Measurements from ENCODE around the gene PNPLA7. TPM values are rescaled to one million over a fixed set of nuclear protein-coding genes. Genes with fewer than 3 reads are reported as not detected.
A peak's percentile ranks its signal among the peaks of the same experiment; 100 is the strongest.

Gene PNPLA7
- total RNA-seq, 1 experiment from 2014 or later = 1.8 TPM

DNA sequence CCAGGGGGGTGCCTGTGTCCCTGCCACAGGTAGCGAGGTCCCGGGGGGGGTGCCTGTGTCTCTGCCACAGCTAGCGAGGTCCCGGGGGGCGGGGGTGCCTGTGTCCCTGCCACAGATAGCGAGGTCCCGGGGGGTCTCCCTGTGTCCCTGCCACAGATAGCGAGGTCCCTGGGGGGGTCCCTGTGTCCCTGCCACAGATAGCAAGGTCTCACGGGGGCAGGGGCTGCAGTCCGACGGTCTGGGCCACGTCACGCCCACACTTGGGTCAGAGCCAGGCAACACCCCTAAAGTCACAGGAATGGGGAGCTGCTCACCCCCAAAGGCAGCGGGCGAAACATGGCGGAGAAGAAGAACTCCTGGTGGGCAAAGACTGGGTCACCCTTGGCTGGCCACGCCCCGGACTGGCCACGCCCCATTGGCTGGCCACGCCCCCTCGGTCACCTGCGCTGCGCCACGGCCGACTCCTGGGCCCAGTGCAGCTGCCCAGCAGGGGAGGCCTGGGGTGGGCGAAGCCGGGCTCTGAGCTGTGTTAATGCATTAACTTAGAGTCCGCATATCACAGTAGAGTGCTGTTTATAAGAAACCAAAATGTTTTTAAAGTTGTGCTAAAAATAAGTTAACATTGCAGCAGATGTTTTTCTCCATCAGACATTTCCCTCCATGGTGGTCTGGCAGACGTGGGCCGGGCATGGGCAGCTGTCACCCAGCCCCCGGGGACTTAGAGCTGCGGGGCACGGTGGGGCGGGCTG, 120.1 kb downstream of the PNPLA7 start:
- TF ChIP-seq POLR2AphosphoS5 (IDR thresholded peaks at IDR 0.05; ENCODE audit: low read depth, low read length) = peak; percentile 43
- TF ChIP-seq EZH2phosphoT487 (IDR thresholded peaks at IDR 0.05; ENCODE audit: borderline replicate concordance) = no peak

DNA sequence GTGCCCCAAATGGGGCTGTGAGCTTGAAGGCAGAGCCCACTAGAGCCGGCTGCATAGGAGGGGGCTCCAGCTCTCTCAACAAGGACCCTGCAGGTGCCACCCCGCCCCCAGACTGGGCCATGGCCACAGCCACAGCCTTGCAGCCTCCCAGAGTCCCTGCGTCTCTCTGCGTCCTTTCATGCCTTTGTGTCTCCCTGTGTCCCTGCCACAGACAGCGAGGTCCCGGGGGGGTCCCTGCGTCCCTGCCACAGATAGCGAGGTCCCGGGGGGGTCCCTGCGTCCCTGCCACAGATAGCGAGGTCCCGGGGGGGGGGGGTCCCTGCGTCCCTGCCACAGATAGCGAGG, 120.7 kb downstream of the PNPLA7 start:
- ATAC-seq = no peak
- CTCF ChIA-PET = no interaction called here
- Histone ChIP-seq H3K4me1 (ENCODE audit: control insufficient read depth in 1 of 2, insufficient read depth in 2 of 2, low read length in 2 of 2) (peaks cover 27 to 37% of the 10 kb centered on the region in 2 experiments), H2AFZ (ENCODE audit: low read depth, low read length, poor library complexity, severe bottlenecking) (no peak overlapping the region), H3K27ac (ENCODE audit: low read depth, low read length) (peak overlapping the region; percentile 55; the same call in 1 of the 2 replicates), H4K20me1 (ENCODE audit: insufficient read depth) (no peaks in the 10 kb centered on the region), H3K9ac (ENCODE audit: low read length) (no peak overlapping the region), H3K79me2 (ENCODE audit: insufficient read depth, low read length) (no peaks in the 10 kb centered on the region), H3K9me3 (ENCODE audit: control insufficient read depth in 1 of 2, insufficient read depth in 1 of 2, low read depth in 1 of 2, low read length in 2 of 2) (no peaks in the 10 kb centered on the region), H3K4me3 (replicated peaks in 1 of 2; ENCODE audit: low read depth in 1 of 2, low read length in 2 of 2) (no peak overlapping the region), H3K4me2 (ENCODE audit: low read length) (peak overlapping the region; percentile 76), H3K27me3 (ENCODE audit: insufficient read depth, low read length) (no peaks in the 10 kb centered on the region), H3K9me2 (ENCODE audit: insufficient read depth) (no peaks in the 10 kb centered on the region), H3K36me3 (ENCODE audit: control insufficient read depth in 1 of 2, insufficient read depth in 2 of 2, low read length in 2 of 2) (no peaks in the 10 kb centered on the region)
- TF ChIP-seq CBX3 (IDR thresholded peaks at IDR 0.05; ENCODE audit: low read depth) (no peak), SIN3A (IDR thresholded peaks at IDR 0.05; ENCODE audit: low read depth) (no peak), JUND (IDR thresholded peaks at IDR 0.05) (no peak), YY1 (IDR thresholded peaks at IDR 0.05; ENCODE audit: extremely low read depth, insufficient replicate concordance, low read depth, low read length) (no peak)
- RAD21 ChIA-PET (ENCODE audit: low non-redundant PET in 1 of 2, low total read pairs in 2 of 2, uncharacterized antibody in 2 of 2, unreplicated experiment in 2 of 2) = no interaction called here
- no peak for DNase-seq (ENCODE audit: low read depth, low spot score)
- BruUV-seq (replicated peaks) = no TSS peak
- intact Hi-C loops (cut with micrococcal nuclease) = no loop called here
- POLR2A ChIA-PET = interaction anchor here (1.2 kb wide), 1 partner anchor 12 kb away, joined by 3 read pairs; the partner anchor contains the start of gene ENTPD8

More for the DNA sequence above, 120.1 kb downstream of the PNPLA7 start:
- Histone ChIP-seq H3K79me2 (ENCODE audit: insufficient read depth, low read length) (no peaks in the 10 kb centered on the region), H3K36me3 (ENCODE audit: control insufficient read depth in 1 of 2, insufficient read depth in 2 of 2, low read length in 2 of 2) (no peaks in the 10 kb centered on the region), H3K9ac (ENCODE audit: low read length) (peak overlapping the region; percentile 39; the same call in 1 of the 2 replicates), H3K4me1 (ENCODE audit: control insufficient read depth in 1 of 2, insufficient read depth in 2 of 2, low read length in 2 of 2) (peaks cover 21 to 31% of the 10 kb centered on the region in 2 experiments), H3K27me3 (ENCODE audit: insufficient read depth, low read length) (no peaks in the 10 kb centered on the region), H2AFZ (ENCODE audit: low read depth, low read length, poor library complexity, severe bottlenecking) (no peak overlapping the region), H3K9me2 (ENCODE audit: insufficient read depth) (no peaks in the 10 kb centered on the region), H3K4me2 (ENCODE audit: low read length) (peak overlapping the region; percentile 76), H3K27ac (ENCODE audit: low read depth, low read length) (peak overlapping the region; percentile 55; the same call in 1 of the 2 replicates), H4K20me1 (ENCODE audit: insufficient read depth) (no peaks in the 10 kb centered on the region), H3K9me3 (ENCODE audit: control insufficient read depth in 1 of 2, insufficient read depth in 1 of 2, low read depth in 1 of 2, low read length in 2 of 2) (no peaks in the 10 kb centered on the region), H3K4me3 (replicated peaks in 1 of 2; ENCODE audit: low read depth in 1 of 2, low read length in 2 of 2) (peak overlapping the region; percentile 24 to 45)
- CTCF ChIA-PET = no interaction called here
- ATAC-seq (peak; percentile 85), DNase-seq (ENCODE audit: low read depth, low spot score) (no peak)
- RAD21 ChIA-PET (ENCODE audit: low non-redundant PET in 1 of 2, low total read pairs in 2 of 2, uncharacterized antibody in 2 of 2, unreplicated experiment in 2 of 2) = interaction anchor here in 1 of 2 experiments (0.6 kb wide), 1 partner anchor 279 kb away, joined by 7 read pairs; no protein-coding TSS in a partner anchor
- no TSS peak for BruUV-seq (replicated peaks)
- intact Hi-C loops (cut with micrococcal nuclease) = no loop called here
- POLR2A ChIA-PET = interaction anchor here (1.2 kb wide), 1 partner anchor 11 kb away, joined by 3 read pairs; the partner anchor contains the start of gene ENTPD8
